K562 (cell line): Measurements from ENCODE around the gene TGFB2. TPM values are rescaled to one million over a fixed set of nuclear protein-coding genes. Genes with fewer than 3 reads are reported as not detected.

Experiments
- ATAC-seq: fragments of 200-7000 bp; cut with Tn5 transposase; 3 replicates; pipeline ENCODE4 v1.9.1; 2020; ENCODE audit warnings: moderate library complexity
- BruUV-seq: library from RNA; stranded (reverse); fragments of 400-500 nt; replicated peaks from 2 replicates; lab custom pipeline; 2021; lab: Mats Ljungman, UMichigan
- CTCF ChIA-PET: fragments of 300-600 bp; formaldehyde crosslinking; extraction: SDS; loops from one replicate; lab custom pipeline; 2021; ENCODE audit warnings: low intra/inter-chr PET ratio; lab: Yijun Ruan, JAX
- POLR2A ChIA-PET: fragments of 300-600, 350-650 bp; sonication (Branson Sonifier 250); formaldehyde crosslinking; extraction: SDS; loops from one replicate; lab custom pipeline; 2021; ENCODE audit warnings: antibody characterized with exemption, inconsistent platforms; lab: Yijun Ruan, JAX
- DNase-seq, 4 experiments: peaks; one replicate each; pipeline versions ENCODE4 v3.0.0 to v3.0.0-alpha.2; 2011 to 2018; ENCODE audit warnings: low spot score in 3 of 4, mixed read lengths in 3 of 4; ENCODE audit errors: extremely low read depth in 1 of 4
- FAIRE-seq: peaks from 2 replicates; lab custom pipeline; 2011; peaks lifted over from hg19 to GRCh38; lab: Jason Lieb, UNC
- H2AFZ ChIP-seq: 2 replicates; pipeline ENCODE4 v1.6.0; 2011; ENCODE audit warnings: low read depth, low read length, control low read depth, inconsistent platforms
- H3K27ac ChIP-seq: fragments of 200-600 bp; 3 replicates; pipeline ENCODE4 v1.8.0; 2011; ENCODE audit warnings: low read depth, mild to moderate bottlenecking, control low read depth, inconsistent platforms, low read length, moderate library complexity, mixed read lengths; ENCODE audit errors: extremely low read depth
- H3K27me3 ChIP-seq, 2 experiments: fragments of 300-600 bp in 1 of 2; 2 replicates in 1 of 2; 3 replicates in 1 of 2; pipeline versions ENCODE4 v1.6.0 to v1.8.0; 2011; ENCODE audit warnings: inconsistent platforms in 2 of 2, low read length in 2 of 2, mild to moderate bottlenecking in 1 of 2, mixed read lengths in 1 of 2, moderate library complexity in 1 of 2; ENCODE audit not compliant: control insufficient read depth in 2 of 2, insufficient read depth in 2 of 2
- H3K36me3 ChIP-seq: fragments of 300-600 bp; 3 replicates; pipeline ENCODE4 v1.8.0; 2011; ENCODE audit warnings: mild to moderate bottlenecking, low read length, inconsistent platforms; ENCODE audit not compliant: control insufficient read depth, insufficient read depth
- H3K4me1 ChIP-seq, 2 experiments: fragments of 200-600 bp in 1 of 2; replicated peaks in 1 of 2; 2 replicates in 1 of 2; 3 replicates in 1 of 2; pipeline versions ENCODE4 v1.5.1 to v1.8.0; 2011; ENCODE audit warnings: inconsistent platforms in 2 of 2, low read length in 2 of 2, mild to moderate bottlenecking in 1 of 2, mixed read lengths in 1 of 2, moderate library complexity in 1 of 2; ENCODE audit not compliant: control insufficient read depth in 2 of 2, insufficient read depth in 2 of 2
- H3K4me2 ChIP-seq: 2 replicates; pipeline ENCODE4 v1.6.1; 2011; ENCODE audit warnings: low read length, control low read depth, inconsistent platforms, mixed read lengths; ENCODE audit not compliant: insufficient read depth
- H3K4me3 ChIP-seq: fragments of 200-600 bp; sonication (generic), shearing (Covaris generic); 2 replicates; pipeline ENCODE4 v1.5.1; 2016; ENCODE audit warnings: control low read depth, inconsistent platforms
- H3K79me2 ChIP-seq: fragments of 200-600 bp; 3 replicates; pipeline ENCODE4 v1.8.0; 2011; ENCODE audit warnings: low read length, inconsistent platforms; ENCODE audit not compliant: control insufficient read depth, insufficient read depth
- H3K9ac ChIP-seq, 2 experiments: 2 replicates each; pipeline versions ENCODE4 v1.6.0 to v1.6.1; 2011; ENCODE audit warnings: low read depth in 2 of 2, low read length in 2 of 2, control low read depth in 1 of 2, inconsistent platforms in 1 of 2, mild to moderate bottlenecking in 1 of 2, mixed read lengths in 1 of 2; ENCODE audit not compliant: insufficient read depth in 1 of 2
- H3K9me1 ChIP-seq: one replicate; pipeline ENCODE4 v1.6.0; 2011; ENCODE audit warnings: inconsistent platforms, mild to moderate bottlenecking, low read length, moderate library complexity; ENCODE audit not compliant: control insufficient read depth, insufficient read depth
- H3K9me3 ChIP-seq: replicated peaks from 2 replicates; pipeline ENCODE4 v1.5.1; 2011; ENCODE audit warnings: low read depth, low read length, inconsistent platforms; ENCODE audit not compliant: control insufficient read depth, insufficient read depth
- H4K20me1 ChIP-seq: replicated peaks from 2 replicates; pipeline ENCODE4 v1.6.1; 2011; ENCODE audit warnings: low read length, inconsistent platforms, mixed read lengths; ENCODE audit not compliant: control insufficient read depth, insufficient read depth
- BACH1 ChIP-seq: fragments of 200-800 bp; sonication (Bioruptor generic); IDR thresholded peaks from 2 replicates; pipeline ENCODE4 v1.6.1; 2016; ENCODE audit warnings: missing genetic modification characterization, missing compliant biosample characterization
- DIDO1 ChIP-seq: fragments of 450-650 bp; IDR thresholded peaks from 2 replicates; pipeline ENCODE4 v1.6.1; 2016; ENCODE audit warnings: low read depth, missing biosample characterization, missing genetic modification characterization
- HNRNPLL ChIP-seq: fragments of 200-400 bp; formaldehyde crosslinking; IDR thresholded peaks from 2 replicates; pipeline ENCODE4 v1.6.1; 2017; ENCODE audit warnings: low read length, low read depth, mild to moderate bottlenecking; ENCODE audit not compliant: poor library complexity, severe bottlenecking
- KAT7 ChIP-seq: sonication (generic); formaldehyde crosslinking; IDR thresholded peaks from 2 replicates; pipeline ENCODE4 v1.8.0; 2022; ENCODE audit warnings: missing genetic modification reagents, mild to moderate bottlenecking, borderline replicate concordance
- MCM2 ChIP-seq: fragments of 450-650 bp; IDR thresholded peaks from 2 replicates; pipeline ENCODE4 v1.6.1; 2017; ENCODE audit warnings: low read depth, mild to moderate bottlenecking
- MYNN ChIP-seq, 2 experiments: sonication (generic); formaldehyde crosslinking in 1 of 2; IDR thresholded peaks; 2 replicates each; pipeline versions ENCODE4 v1.5.0 to v1.6.1; 2016 to 2020; ENCODE audit warnings: antibody characterized with exemption in 1 of 2, missing genetic modification reagents in 1 of 2
- NELFE ChIP-seq: IDR thresholded peaks from 2 replicates; pipeline ENCODE4 v1.6.1; 2011; ENCODE audit warnings: mild to moderate bottlenecking; ENCODE audit not compliant: insufficient read depth, insufficient read length
- POLR3A ChIP-seq: IDR thresholded peaks from 2 replicates; pipeline ENCODE4 v1.6.1; 2011; ENCODE audit warnings: borderline replicate concordance, mild to moderate bottlenecking, moderate library complexity; ENCODE audit not compliant: insufficient read length, insufficient read depth; ENCODE audit errors: extremely low read depth
- RBM25 ChIP-seq: fragments of 200-400 bp; formaldehyde crosslinking; IDR thresholded peaks from 2 replicates; pipeline ENCODE4 v1.6.1; 2018; ENCODE audit warnings: low read length, low read depth, moderate library complexity; ENCODE audit not compliant: severe bottlenecking
- TAF7 ChIP-seq: fragments of 450-650 bp; IDR thresholded peaks from 2 replicates; pipeline ENCODE4 v1.6.1; 2016; ENCODE audit warnings: missing genetic modification characterization, missing compliant biosample characterization
- ZNF165 ChIP-seq: fragments of 250-450 bp; sonication (Bioruptor Pico); IDR thresholded peaks from 2 replicates; pipeline ENCODE4 v1.4.0; 2020; ENCODE audit warnings: borderline replicate concordance
- ZNF589 ChIP-seq: fragments of 200-800 bp; sonication (Bioruptor generic); IDR thresholded peaks from 2 replicates; pipeline ENCODE4 v1.6.1; 2016; ENCODE audit warnings: low read depth, missing genetic modification characterization, missing compliant biosample characterization
- WGBS: fragments of 100-300 bp; shearing (Covaris generic); methylation state at CpG from one replicate; pipeline ENCODE4 v1.1.6; 2016; ENCODE audit warnings: low coverage, mixed read lengths; ENCODE audit not compliant: insufficient coverage; ENCODE audit errors: missing lambda C conversion rate; 5-methylcytosine and 5-hydroxymethylcytosine counted together
- in situ Hi-C: fragments of 300-500 bp; cut with MboI; formaldehyde crosslinking; loops from 4 replicates; pipeline ENCODE4 v1.15.0; 2018; ENCODE audit warnings: inconsistent platforms, mixed read lengths
- intact Hi-C: fragments of 100-400 bp; cut with micrococcal nuclease; formaldehyde crosslinking; loops from 2 replicates; pipeline ENCODE4 v1.14.2; 2022
- polyA plus RNA-seq, 8 experiments: library from polyadenylated mRNA; depleted of rRNA in 4 of 8; stranded (reverse) in 5 of 8; unstranded in 3 of 8; fragments of >200 nt; fragmentation: Nextera tagmentation in 2 of 8; fragmentation: Illumina TruSeq in 1 of 8; extraction: Ambion mirVana in 2 of 8; extraction: Trizol in 1 of 8; gene quantifications; 2 replicates each; pipeline versions ENCODE4 v1.2.1 to v1.2.3, GENCODE V29; 2011 to 2014; ENCODE audit warnings: inconsistent platforms in 1 of 8, missing spikeins in 1 of 8
- total RNA-seq, 7 experiments: library from RNA; depleted of rRNA in 6 of 7; stranded (reverse); fragments of >200 nt in 6 of 7; fragmentation: Illumina TruSeq in 2 of 7; extraction: Trizol in 2 of 7; gene quantifications; 2 replicates each; pipeline versions ENCODE4 v1.2.1 to v1.2.3, GENCODE V29; 2011 to 2021; ENCODE audit warnings: low replicate concordance in 1 of 7

The TGFB2 gene
- total and polyA plus RNA-seq, 9 of the 15 experiments (the other 6 are each of a cell fraction or from before 2014, with no cell fraction given), result 0.03 to 0.41 (median 0.11) TPM; not detected in 3

- intact Hi-C loops (no loop called here), in situ Hi-C loops (no loop called here)
- DNase-seq (no peak), FAIRE-seq (no peak), ATAC-seq (no peak)
- H3K27me3 ChIP-seq, result peaks cover 4 to 6% of the 10 kb centered on the region in 2 experiments; a peak in 3 of 5 replicates
- no peaks in the 10 kb centered on the region for H3K36me3 ChIP-seq
- H3K4me2 ChIP-seq, result no peak overlapping the region
- no peaks in the 10 kb centered on the region for H3K9me3 ChIP-seq
- CTCF ChIA-PET, result no interaction called here
- no TSS peak for BruUV-seq
- H2AFZ ChIP-seq, result no peak overlapping the region
- H4K20me1 ChIP-seq, result no peaks in the 10 kb centered on the region
- WGBS, result 0% methylated on average over 1 of the region's 1 CpG
- H3K4me3 ChIP-seq, result no peak overlapping the region
- TF ChIP-seq TAF7 (tag) (no peak), ZNF589 (no peak), ZNF165 (CRISPR knock-in tag) (no peak)
- H3K27ac ChIP-seq, result no peak overlapping the region
- H3K79me2 ChIP-seq, result no peaks in the 10 kb centered on the region
- no peak overlapping the region for H3K9ac ChIP-seq
- POLR2A ChIA-PET, result no interaction called here
- H3K9me1 ChIP-seq, result no peaks in the 10 kb centered on the region
- H3K4me1 ChIP-seq, result no peaks in the 10 kb centered on the region
These were observed 91.9 kb downstream of the TGFB2 start for GRCh38 chr1:218436997-218437396.

DNA sequence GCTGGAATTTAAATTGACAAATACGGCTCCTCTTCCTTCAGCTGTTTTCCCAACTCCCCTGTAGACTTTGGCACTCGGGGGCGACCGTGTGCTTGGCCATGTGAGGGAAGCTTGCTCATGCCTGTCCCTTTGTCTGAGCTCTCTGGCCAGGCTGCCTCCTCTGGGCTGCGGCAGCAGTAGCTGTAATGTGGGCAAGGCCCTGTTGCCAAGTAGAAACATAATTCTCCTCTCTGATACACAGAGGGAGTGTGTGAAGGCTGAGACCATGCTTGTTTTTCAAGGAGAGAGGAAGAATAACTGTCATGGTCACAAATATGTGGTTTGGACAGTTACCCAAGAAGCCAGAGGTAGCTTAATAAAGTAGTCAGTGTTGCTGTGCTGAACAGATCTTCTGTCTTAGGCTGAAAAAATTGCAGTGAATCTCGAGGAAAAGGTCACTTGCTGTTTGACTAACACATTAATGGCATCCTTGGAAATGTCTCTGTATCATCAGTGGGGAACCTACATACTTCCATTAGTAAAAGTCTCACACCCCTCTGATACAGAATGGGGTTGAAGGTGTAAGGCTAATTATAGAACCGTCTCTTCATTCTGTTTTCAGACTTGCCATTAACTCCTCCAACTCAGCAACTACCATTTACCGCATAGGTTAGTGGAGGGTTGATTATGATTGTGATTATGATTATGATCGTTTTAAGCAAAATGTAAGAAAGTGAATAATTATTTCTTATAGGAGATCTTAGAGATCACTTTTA is 94.6 kb downstream of the TGFB2 start:
- DNase-seq (no peak), FAIRE-seq (no peak), ATAC-seq (no peak; the same call in 2 of the 3 replicates)
- H3K9me1 ChIP-seq, result no peaks in the 10 kb centered on the region
- intact Hi-C loops, result no loop called here
- no peaks in the 10 kb centered on the region for H4K20me1 ChIP-seq
- BruUV-seq, result no TSS peak
- no peak overlapping the region for H3K27ac ChIP-seq
- no peaks in the 10 kb centered on the region for H3K9me3 ChIP-seq
- in situ Hi-C loops, result no loop called here
- ChIA-PET CTCF (no interaction called here), POLR2A (no interaction called here)
- no peaks in the 10 kb centered on the region for H3K79me2 ChIP-seq
- H2AFZ ChIP-seq, result no peak overlapping the region
- H3K4me2 ChIP-seq, result no peak overlapping the region
- peaks cover 4 to 6% of the 10 kb centered on the region in 2 experiments; a peak in 2 of 5 replicates for H3K27me3 ChIP-seq
- no peak for TF ChIP-seq KAT7 (CRISPR knock-in tag)
- TF ChIP-seq MYNN (IDR thresholded peaks at IDR 0.05), result no peak
- no peak for TF ChIP-seq MYNN (CRISPR knock-in tag; IDR thresholded peaks at IDR 0.05)
- TF ChIP-seq NELFE, result no peak
- TF ChIP-seq MCM2, result no peak
- TF ChIP-seq POLR3A, result no peak
- no peak for TF ChIP-seq RBM25
- no peak for TF ChIP-seq DIDO1
- TF ChIP-seq HNRNPLL, result no peak
- no peak for TF ChIP-seq BACH1
- H3K4me3 ChIP-seq, result no peak overlapping the region
- no peaks in the 10 kb centered on the region for H3K4me1 ChIP-seq
- 0% methylated on average over 9 of the region's 9 CpGs for WGBS
- H3K36me3 ChIP-seq, result no peaks in the 10 kb centered on the region
- no peak overlapping the region for H3K9ac ChIP-seq
